Nephron progenitor cell (in vitro differentiated cells): ENCODE results near the gene PDS5A.
A peak's percentile ranks its signal among the peaks of the same experiment; 100 is the strongest.

Experiments
- DNase-seq: peaks from one replicate; pipeline ENCODE4 v3.0.0; 2021
- H3K27ac Mint-ChIP-seq: 2 replicates; pipeline ENCODE4 v1.8.0; 2021; ENCODE audit warnings: mild to moderate bottlenecking, moderate library complexity, mixed read lengths
- H3K27me3 Mint-ChIP-seq: 2 replicates; pipeline ENCODE4 v1.8.0; 2021; ENCODE audit warnings: mild to moderate bottlenecking, low read depth, mixed read lengths; ENCODE audit not compliant: poor library complexity
- H3K36me3 Mint-ChIP-seq: 2 replicates; pipeline ENCODE4 v1.8.0; 2021; ENCODE audit warnings: low read depth, mixed read lengths
- H3K4me1 Mint-ChIP-seq: 2 replicates; pipeline ENCODE4 v1.8.0; 2021; ENCODE audit warnings: mixed read lengths
- H3K4me3 Mint-ChIP-seq: 2 replicates; pipeline ENCODE4 v1.8.0; 2021; ENCODE audit warnings: mild to moderate bottlenecking, moderate library complexity, mixed read lengths
- H3K9me3 Mint-ChIP-seq: 2 replicates; pipeline ENCODE4 v1.8.0; 2021; ENCODE audit warnings: mild to moderate bottlenecking, moderate library complexity, mixed read lengths
- TF ChIP-seq, protein P1 (sequence below): fragments of 200-600 bp; sonication (generic); IDR thresholded peaks from 2 replicates; pipeline ENCODE4 v1.5.0; 2021; ENCODE audit warnings: antibody characterized with exemption

The PDS5A gene

DNA sequence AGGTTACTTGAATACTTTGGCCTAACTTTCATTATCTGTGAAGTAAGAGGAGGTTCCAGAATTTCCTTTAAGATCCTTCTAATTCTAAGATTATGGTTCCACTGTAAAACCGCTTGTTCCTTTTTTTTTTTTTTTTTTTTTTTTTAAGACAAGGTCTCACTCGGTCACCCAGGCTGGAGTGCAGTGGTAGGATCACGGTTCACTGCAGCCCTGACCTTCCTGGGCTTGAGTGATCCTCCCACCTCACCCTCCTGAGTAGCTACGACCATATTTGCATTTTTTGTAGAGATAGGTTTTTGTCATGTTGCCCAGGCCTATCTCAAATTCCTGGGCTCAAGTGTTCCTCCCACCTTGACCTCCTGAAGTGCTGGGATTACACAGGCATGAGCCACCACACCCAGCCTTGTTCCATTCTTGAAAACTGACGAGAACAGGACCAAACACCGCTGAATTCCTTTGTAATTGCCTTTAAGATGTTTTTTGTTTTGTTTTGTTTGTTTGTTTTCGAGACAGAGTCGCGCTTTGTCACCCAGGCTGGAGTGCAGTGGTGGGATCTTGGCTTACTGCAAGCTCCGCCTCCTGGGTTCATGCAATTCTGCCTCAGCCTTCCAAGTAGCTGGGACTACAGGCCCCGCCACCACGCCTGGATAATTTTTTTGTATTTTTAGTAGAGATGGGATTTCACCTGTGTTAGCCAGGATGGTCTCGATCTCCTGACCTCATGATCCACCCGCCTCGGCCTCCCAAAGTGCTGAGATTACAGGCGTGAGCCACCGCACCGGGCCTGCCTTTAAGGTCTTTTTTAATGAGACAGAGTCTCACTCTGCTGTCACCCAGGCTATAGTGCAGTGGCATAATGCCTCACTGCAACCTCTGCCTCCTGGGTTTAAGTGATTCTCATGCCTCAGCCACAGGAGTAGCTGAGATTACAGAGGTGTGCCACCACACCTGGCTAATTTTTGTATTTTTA lies 6.8 kb downstream of the PDS5A start:
- Mint-ChIP-seq H3K36me3 (peaks cover 78% of the 10 kb centered on the region), H3K4me3 (peak overlapping the region; percentile 18), H3K27me3 (no peaks in the 10 kb centered on the region), H3K4me1 (peaks cover 37% of the 10 kb centered on the region), H3K27ac (peak overlapping the region; percentile 99), H3K9me3 (peaks cover 14% of the 10 kb centered on the region)
- TF ChIP-seq, protein P1, sequence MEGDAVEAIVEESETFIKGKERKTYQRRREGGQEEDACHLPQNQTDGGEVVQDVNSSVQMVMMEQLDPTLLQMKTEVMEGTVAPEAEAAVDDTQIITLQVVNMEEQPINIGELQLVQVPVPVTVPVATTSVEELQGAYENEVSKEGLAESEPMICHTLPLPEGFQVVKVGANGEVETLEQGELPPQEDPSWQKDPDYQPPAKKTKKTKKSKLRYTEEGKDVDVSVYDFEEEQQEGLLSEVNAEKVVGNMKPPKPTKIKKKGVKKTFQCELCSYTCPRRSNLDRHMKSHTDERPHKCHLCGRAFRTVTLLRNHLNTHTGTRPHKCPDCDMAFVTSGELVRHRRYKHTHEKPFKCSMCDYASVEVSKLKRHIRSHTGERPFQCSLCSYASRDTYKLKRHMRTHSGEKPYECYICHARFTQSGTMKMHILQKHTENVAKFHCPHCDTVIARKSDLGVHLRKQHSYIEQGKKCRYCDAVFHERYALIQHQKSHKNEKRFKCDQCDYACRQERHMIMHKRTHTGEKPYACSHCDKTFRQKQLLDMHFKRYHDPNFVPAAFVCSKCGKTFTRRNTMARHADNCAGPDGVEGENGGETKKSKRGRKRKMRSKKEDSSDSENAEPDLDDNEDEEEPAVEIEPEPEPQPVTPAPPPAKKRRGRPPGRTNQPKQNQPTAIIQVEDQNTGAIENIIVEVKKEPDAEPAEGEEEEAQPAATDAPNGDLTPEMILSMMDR, result no peak
- DNase-seq, result peak; percentile 50

DNA sequence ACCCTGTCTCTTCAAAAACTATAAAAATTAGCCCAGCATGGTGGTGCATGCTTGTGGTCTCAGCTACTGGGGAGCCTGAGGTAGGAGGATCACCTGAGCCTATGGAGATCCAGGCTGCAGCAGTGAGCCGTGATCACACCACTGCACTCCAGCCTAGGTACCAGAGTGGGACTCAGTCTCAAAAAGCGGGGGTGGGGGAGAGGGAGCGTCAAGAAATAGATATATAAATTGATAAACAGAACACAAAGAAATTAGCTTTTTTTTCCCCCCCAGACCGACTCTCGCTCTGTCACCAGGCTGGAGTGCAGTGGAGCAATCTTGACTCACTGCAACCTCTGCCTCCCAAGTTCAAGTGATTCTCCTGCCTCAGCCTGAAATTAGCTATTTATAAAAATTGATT lies 14.1 kb downstream of the PDS5A start:
- TF ChIP-seq, protein P1, result no peak
- Mint-ChIP-seq H3K9me3 (peaks cover 22% of the 10 kb centered on the region), H3K4me3 (no peak overlapping the region), H3K27me3 (no peaks in the 10 kb centered on the region), H3K27ac (peak overlapping the region; percentile 27), H3K36me3 (peaks cover 77% of the 10 kb centered on the region), H3K4me1 (peaks cover 7% of the 10 kb centered on the region)
- DNase-seq, result no peak

DNA sequence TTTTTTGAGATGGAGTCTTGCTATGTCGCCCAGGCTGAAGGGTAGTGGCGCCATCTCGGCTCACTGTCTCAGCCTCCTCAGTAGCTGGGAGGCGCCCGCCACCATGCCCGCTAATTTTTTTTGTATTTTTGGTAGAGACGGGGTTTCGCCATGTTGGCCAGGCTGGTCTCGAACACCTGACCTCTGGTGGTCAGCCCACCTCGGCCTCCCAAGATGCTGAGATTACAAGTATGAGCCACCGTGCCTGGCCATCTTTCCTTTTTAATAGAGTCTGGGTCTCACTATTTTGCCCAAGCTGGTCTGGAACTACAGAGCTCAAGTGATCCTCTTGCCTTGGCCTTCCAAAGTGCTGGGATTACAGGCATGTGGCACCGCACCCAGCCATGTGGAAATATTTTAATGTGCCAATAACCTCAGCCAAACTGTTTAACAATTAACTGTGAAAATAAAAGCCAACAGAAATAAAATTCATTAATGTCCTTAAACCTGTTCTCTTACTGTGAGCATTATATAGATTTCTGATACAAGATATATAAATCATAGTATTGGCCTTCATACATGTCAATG lies 16.3 kb downstream of the PDS5A start:
- Mint-ChIP-seq H3K27me3 (no peaks in the 10 kb centered on the region), H3K9me3 (peaks cover 29% of the 10 kb centered on the region), H3K27ac (no peak overlapping the region), H3K4me1 (peaks cover 7% of the 10 kb centered on the region), H3K36me3 (peaks cover 80% of the 10 kb centered on the region), H3K4me3 (no peak overlapping the region)
- TF ChIP-seq, protein P1, result no peak
- no peak for DNase-seq

DNA sequence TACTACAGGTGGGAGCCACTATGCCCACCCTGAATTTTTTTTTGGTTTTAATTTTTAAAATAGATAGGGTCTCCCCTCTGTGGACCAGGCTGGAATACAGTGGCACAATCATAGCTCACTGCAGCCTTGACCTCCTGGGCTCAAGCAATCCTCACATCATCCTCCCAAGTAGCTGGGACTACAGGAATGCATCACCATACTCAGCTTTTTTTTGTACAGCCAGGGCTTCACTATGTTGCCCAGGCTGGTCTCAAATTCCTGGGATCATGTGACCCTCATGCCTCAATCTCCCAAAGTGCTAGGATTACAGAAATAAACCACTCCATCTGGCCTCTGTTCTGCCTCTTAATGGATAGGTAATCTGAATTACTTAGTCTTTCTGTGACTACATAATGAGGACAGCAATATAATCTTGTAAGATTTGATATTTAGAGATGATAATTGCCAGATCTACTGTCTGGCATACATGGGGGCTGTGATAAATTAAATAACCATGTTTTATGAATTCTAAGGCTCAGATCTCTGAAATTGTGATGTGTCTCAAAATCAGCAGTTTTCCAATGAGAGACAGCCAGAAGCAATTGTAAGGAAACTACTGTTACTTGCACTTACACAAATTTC lies 26.7 kb downstream of the PDS5A start:
- TF ChIP-seq, protein P1, result no peak
- H3K9me3 Mint-ChIP-seq, result peaks cover 8% of the 10 kb centered on the region
- H3K4me3 Mint-ChIP-seq, result no peak overlapping the region
- H3K36me3 Mint-ChIP-seq, result peaks cover 64% of the 10 kb centered on the region
- H3K4me1 Mint-ChIP-seq, result peaks cover 9% of the 10 kb centered on the region
- no peak for DNase-seq
- H3K27ac Mint-ChIP-seq, result no peak overlapping the region
- peaks cover 4% of the 10 kb centered on the region for H3K27me3 Mint-ChIP-seq

DNA sequence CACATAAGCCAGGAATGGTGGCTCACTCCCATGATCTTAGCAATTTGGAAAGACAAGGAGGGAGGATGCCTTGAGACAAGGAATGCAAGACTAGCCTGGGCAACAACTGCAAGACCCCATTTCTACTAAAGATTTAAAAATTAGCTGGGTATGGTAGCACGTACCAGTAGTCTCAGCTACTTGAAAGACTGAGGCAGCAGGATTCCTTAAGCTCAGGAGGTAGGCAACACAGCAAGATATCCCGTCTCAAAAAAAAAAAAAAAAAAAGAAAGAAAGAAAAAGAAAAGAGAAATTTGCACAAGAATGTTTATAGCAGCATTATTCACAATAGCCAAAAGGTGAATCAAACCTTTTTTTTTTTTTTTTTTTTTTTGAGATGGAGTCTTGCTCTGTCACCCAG lies 29.7 kb downstream of the PDS5A start:
- peaks cover 4% of the 10 kb centered on the region for H3K27me3 Mint-ChIP-seq
- peaks cover 52% of the 10 kb centered on the region for H3K36me3 Mint-ChIP-seq
- TF ChIP-seq, protein P1, result no peak
- H3K9me3 Mint-ChIP-seq, result no peaks in the 10 kb centered on the region
- peaks cover 13% of the 10 kb centered on the region for H3K4me1 Mint-ChIP-seq
- H3K27ac Mint-ChIP-seq, result no peak overlapping the region
- H3K4me3 Mint-ChIP-seq, result no peak overlapping the region
- no peak for DNase-seq
